ENCODE data around the gene DSG3.

DNA sequence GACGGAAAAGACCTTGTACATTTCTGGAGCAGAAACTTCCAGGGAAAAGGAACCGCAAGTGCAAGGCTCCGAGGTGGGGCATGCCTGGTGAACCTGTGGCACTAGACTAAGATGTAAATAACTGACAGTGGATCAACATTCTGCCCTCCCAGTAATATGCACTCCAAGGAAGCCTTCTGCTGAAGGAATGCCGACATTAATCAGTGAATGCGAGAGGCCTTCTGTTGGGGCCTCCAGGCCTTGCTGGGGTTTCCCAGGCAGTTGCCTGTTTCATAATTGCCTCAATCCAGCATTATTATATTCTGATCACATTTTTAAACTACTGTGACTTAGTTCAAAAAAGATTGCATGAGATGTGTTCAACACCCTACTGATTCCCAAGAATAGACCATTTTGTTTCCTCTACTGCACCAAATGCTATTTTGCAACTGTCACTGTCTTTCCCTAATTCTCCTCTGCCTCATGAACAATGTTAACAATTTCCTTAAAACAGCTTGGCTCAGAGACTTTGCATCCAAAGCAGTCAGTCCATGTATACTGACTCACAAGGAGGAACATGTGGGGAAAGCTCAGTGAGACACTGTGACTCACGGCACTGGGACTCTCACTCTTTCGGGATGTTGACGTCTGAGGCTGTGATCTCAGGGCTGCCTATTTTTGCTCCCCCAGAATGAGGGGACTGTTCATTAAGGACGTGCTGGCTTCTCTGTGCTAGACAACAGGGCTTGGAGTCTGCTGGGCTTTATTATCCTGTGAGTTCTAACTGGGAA is 39.9 kb downstream of the DSG3 start:
- TF ChIP-seq, protein P1, sequence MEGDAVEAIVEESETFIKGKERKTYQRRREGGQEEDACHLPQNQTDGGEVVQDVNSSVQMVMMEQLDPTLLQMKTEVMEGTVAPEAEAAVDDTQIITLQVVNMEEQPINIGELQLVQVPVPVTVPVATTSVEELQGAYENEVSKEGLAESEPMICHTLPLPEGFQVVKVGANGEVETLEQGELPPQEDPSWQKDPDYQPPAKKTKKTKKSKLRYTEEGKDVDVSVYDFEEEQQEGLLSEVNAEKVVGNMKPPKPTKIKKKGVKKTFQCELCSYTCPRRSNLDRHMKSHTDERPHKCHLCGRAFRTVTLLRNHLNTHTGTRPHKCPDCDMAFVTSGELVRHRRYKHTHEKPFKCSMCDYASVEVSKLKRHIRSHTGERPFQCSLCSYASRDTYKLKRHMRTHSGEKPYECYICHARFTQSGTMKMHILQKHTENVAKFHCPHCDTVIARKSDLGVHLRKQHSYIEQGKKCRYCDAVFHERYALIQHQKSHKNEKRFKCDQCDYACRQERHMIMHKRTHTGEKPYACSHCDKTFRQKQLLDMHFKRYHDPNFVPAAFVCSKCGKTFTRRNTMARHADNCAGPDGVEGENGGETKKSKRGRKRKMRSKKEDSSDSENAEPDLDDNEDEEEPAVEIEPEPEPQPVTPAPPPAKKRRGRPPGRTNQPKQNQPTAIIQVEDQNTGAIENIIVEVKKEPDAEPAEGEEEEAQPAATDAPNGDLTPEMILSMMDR (IDR thresholded peaks at IDR 0.05; ENCODE audit: low read length): no peak
- TF ChIP-seq EZH2 (IDR thresholded peaks at IDR 0.05; ENCODE audit: borderline replicate concordance, low read length): no peak

Data from OCI-LY1 (cell line).